Skin of body (tissue), 2 donors: ENCODE results near the gene LUZP2. TPM values are rescaled to one million over a fixed set of nuclear protein-coding genes. Genes with fewer than 3 reads are reported as not detected.
"Not testable (repeated sequence)": the region's sequence is repeated elsewhere in the genome, so short reads cannot be mapped to it uniquely, and the experiment has no call there.

ENCODE experiments used
- DNase-seq: peaks from one replicate; lab custom pipeline; 2025; lab: John Stamatoyannopoulos, UW
- total RNA-seq: library from RNA; depleted of rRNA; stranded (reverse); fragments of >200 nt; gene quantifications from one replicate; pipeline ENCODE4 v1.2.3, GENCODE V29; 2014

The LUZP2 gene
- total RNA-seq, 1 donor from 2014 or later = 4.6 TPM

DNA sequence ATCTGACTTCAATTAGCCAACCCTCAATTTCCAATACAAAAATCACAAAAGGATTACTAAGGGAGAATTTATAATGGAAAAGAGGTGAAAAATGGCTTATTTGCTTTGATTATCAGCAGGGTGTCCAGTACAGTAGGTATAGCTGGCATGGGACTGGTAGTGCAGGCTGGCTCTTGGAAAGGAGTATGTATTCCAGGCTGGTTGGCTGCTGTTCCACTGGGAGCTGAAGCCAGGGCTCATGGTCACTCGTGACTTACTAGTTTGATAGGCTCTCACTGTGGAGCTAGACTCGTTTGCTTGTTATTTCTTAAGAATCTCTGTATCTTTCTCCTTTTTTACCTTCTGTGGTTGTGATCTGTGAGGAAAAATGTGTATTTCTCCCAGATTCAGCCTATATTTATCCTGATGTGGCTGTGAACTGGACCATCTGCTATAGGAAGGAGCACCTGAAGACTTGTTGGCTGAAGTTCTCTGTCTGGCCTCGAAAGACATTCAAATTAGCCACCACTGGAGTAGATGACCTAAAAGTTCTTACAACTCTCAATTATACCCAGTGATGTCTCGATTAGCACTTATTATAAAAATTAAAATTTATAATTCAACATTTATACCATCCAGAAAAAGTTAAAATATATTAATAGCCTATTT lies 395.1 kb downstream of the LUZP2 start:
- DNase-seq = not testable (repeated sequence)

DNA sequence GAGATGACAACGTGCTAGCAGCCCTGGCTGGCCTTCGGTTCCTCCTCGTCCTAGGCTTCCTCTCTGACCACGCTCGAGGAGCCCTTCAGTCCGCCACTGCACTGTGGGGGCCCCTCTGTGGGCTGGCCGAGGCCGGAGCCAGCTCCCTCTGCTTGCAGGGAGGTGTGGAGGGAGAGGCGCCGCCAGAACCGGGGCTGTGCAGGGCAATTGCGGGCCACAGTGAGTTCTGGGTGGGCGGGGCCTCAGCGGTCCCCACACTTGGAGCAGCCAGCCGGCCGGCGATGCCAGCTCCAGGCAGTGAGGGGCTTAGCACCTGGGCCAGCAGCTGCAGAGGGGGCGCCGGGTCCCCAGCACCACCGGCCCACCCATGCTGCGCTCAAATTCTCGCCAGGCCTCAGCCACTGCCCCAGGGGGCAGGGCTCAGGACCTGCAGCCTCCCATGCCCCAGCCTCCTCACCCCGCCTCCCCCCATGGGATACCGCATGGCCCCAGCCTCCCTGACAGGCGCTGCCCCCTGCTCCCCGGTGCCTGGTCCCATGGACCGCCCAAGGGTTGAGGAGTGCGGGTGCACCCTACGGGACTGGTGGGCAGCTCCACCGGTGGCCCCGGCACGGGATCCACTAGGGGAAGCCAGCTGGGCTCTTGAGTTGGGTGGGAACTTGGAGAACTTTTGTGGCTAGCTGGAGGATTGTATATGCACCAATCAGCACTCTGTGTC lies 399.4 kb downstream of the LUZP2 start:
- DNase-seq = no peak

DNA sequence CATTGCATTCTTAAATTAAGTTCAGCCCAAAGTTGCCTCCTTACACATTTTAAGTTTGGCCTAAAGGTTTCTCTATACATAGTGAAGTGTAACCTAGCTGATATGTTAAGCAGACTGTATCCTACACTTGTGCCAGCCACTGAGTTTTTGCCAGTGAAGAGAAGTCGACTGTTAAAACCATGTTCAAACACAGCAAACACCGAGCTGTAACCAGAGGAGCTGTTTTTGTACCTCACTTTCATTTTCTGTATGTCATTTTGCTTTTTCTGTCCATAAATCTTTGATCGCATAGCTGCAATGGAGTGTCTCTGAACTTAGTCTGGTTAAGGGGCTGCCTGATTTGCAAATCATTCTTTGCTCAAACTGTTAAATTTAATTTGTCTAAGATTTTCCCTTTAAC lies 403.7 kb downstream of the LUZP2 start:
- DNase-seq = no peak

DNA sequence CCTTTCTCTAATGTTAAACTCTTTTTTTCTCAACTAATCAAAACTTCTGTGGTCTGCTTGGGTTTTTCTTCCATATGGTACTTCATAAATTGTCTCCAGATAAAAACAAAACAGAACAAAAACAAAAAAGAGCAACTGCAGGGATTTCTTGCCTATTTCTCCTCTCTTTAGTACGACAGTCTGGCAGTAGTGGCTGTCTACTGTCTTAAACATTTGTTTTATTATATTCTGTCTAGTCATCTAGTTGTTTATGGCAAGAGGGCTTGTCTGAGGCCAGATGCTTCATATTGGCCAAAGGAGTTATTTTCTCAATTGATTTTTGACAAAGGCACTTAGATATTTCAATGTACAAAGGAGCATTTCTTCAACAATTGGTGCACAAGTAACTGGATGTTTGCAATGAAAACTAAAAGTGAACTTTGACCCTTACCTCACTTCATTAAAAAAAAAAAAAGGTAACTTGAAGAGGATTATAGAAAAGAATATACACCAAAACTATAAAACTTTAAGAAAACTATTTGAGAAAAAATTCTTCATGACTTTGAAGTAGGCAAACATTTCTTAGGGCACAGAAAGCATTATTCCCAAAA lies 404.2 kb downstream of the LUZP2 start:
- DNase-seq = no peak

DNA sequence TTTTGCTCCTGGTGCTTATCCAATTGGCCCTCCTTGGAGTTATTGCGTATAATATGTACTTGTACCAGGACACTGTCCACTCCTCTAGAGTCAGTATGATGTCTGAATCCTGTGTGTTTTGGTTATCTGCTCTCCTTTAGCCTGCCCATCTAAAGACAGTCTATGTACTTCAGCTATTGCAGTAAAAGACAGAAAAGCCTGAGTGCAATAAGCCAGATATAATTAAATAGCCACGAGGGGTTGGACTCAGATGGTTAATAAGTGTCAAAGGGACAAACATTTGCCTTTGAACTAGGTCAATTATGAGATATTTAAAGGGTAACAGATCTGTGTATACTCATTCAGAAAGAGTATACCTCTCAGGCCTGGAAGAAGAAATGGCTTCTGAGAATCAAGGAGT lies 406.7 kb downstream of the LUZP2 start:
- DNase-seq = no peak

DNA sequence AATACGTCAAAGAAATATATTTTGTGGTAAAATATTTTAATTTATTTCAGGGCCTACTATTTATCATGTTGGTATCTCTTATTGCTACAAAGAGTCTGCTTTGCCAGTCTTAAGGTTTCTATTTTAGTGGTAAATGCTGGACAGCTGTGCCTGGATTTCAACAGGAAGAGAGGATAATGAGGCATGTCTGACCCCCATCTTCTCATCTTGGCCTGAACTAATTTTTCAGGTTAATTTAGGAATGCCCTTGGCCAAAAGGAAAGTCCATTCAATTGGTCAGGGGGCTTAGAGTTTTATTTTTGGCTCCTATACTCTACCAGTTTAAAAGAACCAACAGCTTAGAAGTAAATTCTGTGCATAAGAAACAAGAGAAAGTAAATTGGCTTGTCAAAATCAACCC lies 428.2 kb downstream of the LUZP2 start:
- DNase-seq = no peak

DNA sequence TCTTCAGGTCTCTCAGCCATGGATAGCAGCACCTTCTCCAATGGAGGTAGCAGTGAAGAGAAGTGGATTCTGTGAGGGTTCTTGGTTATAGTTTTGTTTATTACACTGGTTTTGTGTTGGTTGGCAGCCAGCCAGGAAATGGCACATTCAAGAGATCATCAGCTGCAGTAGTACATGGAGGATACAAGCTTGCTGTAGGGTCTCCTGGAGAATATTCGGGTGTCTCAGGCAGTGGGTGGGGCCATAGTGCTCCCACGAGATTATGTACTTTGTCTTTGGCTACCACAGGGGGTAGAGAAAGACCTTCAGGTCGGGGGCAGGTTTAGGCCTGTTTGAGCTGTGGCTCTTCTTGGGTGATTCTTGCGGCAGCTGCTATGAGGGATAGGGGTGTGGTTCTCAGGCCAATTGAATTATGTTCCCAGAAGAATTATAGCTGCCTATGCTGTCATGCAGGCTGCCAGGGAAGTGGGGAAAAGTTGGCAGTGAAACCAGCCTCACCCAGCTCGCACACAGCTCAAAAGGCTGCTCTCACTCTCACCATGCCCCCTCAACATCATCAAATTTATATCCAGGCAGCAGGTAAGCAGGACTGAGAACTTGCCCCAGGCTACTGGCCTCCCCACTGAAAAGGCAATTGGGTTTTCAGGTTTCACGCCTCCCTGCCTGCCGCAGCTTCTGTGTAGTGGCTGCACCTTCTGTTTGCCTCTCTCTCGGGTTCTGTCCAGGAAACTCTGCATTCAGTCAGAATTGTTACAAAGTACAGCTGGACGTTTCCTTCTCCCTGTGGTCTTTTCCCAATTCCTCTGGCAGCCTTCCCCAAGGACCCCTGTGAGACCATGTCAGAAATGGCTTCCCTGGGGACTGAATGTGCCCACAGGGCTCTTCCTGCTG lies 435.5 kb downstream of the LUZP2 start:
- no peak for DNase-seq

DNA sequence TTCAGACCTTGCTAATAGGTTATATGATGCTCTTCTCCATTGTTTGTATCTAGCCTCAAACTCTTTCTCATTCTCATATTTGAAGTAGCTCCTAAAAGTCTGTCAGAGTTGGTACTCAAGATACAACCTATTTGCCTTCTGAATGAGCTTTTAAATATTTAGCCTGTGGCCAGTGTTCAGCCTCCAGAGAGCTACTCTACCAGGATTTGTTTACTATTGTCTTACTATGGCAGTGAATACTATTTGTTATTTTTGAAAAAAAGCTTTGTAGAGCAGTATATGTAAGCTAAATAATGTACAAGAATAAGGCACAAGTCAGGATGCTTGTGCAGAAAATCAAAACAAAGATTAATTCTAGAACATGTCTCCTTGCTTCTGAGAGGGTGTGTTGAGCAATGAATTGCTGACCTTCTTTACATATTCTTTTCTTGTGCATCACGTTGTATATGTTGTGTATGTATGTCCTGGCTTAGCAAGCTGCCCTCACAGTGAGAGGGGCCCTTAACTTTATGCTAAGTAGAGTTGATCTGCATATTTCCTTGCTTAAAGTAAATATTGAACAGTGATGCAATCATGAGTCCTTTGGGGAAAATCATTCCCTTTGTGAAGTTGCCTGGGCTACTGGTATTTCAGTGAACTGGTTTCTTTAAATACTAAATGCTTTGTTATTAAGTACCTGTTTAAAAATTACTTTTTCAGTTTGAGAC lies 438.0 kb downstream of the LUZP2 start:
- DNase-seq = no peak

DNA sequence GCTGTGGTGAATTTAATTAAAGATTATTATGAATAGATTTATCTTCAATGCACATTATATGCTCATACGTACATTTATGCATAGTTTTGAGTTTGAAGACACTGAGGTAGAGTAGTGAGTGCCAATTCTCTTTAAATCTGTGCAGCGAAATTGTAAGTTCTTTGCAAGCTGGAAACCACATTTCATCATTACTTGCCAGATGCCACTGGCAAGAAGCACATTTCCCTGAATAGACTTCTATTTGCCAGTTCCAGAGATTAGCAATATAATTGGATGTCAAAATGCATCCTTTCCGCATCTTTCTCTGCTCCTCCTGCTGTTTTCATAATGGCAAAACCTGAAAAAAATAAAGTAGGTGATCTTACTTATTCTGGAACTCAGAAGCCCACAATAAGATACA lies 448.0 kb downstream of the LUZP2 start:
- no peak for DNase-seq

DNA sequence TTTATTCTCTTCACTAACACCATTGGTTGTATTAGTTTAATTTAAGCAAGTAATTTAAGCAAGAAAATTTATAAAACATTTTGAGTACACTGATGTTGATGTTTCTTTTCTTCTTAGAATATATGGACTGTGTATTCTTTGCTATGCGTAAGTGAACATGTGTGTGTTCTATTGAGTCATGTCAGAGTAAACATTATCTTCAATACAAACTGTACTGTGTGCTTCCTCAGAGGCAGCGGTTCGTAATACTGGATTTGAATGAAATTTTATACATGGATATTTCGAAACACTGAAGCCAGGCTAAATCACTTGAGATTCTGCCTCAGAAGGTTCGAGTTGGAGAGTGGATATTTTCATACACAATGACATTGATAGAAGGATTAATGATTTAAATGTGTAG lies 452.6 kb downstream of the LUZP2 start:
- no peak for DNase-seq

DNA sequence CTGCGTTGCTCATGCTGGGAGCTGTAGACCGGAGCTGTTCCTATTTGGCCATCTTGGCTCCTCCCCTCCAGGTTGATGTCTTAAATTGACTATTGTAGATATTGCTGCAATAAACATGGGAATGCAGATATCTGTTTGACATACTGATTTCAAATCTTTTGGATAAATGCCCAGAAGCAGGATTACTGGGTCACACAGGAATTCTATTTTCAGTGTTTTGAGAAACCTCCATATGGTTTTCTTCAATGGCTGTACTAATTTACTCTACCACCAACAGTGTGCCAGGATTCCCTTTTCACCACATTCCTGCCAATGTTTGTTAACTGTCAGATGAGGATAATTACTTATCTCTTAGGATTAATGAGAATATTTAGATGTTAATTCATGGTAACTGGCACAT lies 467.0 kb downstream of the LUZP2 start:
- no peak for DNase-seq

DNA sequence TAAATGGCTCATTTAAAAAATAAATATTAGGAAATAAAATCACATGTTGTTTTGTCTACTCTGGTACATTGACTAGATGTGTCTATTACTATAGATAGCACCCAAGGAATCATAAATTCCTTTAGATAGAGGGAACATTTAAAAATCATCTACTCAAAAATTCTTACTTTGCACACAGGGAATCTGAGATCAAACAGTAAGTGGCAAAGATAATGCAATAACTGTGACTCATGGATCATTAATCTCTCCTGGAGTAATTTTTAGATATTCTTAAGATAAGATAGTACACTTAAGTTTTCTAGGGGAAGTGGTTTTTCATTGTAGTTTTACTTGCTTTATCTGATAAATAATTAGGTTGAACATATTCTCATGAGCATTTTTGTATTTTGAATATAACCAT lies 468.9 kb downstream of the LUZP2 start:
- no peak for DNase-seq

DNA sequence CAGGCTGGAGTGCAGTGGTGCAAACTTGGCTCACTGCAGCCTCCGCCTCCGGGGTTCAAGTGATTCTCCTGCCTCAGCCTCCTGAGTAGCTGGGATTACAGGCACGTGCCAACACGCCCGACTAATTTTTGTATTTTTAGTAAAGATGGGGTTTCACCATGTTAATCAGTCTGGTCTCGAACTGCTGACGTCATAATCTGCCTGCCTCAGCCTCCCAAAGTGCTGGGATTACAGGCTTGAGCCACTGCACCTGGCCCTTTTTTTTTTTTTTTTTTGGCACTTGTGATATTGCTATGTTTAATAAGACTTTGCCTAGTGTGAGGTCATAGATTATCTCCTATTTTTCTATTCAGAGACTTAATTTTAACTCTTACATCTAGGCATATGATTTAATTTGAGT lies 497.1 kb downstream of the LUZP2 start:
- DNase-seq = not testable (repeated sequence)

DNA sequence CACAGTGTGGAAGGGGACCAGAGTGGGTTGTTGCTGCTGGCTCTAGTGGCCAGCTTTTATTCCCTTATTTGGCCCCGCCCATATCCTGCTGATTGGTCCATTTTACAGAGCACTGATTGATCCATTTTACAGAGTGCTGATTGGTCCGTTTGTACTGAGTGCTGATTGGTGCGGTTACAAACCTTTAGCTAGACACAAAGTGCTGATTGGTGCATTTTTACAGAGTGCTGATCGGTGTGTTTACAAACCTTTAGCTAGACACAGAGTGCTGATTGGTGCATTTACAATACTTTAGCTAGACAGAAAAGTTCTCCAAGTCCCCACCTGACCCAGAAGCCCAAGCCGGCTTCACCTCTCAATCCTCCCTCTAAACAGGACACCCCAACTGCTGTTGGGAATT lies 503.1 kb downstream of the LUZP2 start:
- not testable (repeated sequence) for DNase-seq

DNA sequence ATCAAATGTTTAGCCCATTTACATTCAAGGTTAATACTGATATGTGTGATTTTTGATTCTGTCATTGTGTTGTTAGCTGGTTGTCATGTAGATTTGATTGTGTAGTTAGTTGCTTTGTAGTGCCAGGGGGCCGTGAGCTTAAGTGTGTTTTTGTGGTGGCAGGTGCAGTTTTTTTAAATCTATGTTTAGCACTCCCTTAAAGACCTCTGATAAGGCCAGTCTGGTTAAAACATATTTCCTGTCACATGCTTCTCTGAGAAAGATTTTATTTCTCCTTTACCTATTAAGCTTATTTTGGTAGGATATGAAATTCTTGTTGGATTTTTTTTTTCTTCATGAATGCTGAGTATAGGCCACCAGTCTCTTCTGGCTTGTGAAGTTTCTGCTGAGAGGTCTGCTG lies 540.6 kb downstream of the LUZP2 start:
- no peak for DNase-seq

DNA sequence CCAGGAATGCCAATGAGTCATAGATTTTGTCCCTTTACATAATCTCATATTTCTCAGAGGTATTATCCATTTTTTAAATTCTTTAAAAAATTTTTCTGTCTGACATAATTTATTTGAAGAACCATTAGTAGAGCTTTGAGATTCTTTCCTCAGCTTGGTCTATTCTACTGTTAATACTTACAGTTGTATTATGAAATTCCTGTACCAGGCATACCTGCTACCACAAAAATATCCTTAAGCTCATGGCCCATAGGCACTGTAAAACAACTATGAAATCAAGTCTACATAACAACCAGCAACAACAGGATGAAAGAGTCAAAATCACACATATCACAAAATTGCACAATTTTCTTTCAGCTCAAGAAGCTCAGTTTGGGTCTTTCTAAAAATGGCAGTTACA lies 541.3 kb downstream of the LUZP2 start:
- no peak for DNase-seq

DNA sequence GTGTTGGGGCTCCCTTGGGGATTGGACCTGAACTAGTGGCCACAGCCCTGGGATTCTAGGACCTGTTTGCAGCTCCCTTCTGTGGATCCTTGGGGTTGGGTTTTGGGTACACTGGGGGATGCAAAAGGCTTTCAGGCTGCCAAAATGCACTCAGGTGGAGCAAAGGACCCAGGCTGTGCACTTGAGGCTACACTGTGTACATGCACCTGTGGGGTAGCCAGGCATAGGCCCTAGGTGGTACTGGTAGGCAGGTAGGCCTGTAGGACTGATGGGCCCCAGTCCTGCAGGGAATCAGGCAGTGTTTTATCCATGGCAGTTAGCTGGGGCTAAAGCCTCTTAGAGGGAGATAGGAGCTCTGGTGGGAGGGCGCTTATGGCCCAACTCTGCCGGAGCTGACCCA lies 542.3 kb downstream of the LUZP2 start:
- no peak for DNase-seq

DNA sequence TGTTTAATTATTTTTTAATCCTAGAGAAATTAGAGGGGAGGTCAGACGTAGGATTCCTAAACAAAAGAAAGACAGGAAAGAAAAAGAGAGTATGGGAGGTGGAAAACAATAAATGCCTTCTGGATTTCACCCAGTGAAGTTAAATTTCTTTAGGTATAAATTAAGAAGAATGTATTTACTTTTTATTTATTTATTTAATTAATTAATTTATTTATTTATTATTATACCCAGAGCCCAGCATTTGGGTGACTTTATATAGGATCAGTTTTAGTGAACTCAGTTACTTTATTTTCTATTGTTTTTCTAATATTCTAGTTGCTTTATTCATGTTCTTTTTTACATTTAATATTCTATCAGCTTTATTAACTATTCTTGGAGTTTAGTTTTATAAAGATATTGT lies 551.8 kb downstream of the LUZP2 start:
- DNase-seq = no peak

DNA sequence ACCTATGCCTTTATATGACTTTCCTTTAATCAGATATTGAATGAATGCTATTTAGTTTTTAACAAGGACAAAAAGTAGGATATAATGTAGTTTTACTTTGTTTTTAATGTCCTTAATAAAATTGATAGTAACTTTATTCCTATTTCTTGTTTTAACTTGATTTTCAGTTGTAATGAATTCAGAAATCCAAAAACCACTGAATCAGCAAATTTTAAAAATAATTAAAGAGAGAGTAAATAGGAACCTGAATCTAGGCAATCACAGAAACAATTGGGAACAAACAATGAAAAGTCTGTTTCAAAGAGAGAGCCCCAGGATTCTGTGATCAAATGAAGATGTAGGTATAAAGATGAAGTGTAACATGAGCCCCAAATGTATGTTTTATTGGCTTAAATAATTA lies 556.0 kb downstream of the LUZP2 start:
- DNase-seq = no peak

DNA sequence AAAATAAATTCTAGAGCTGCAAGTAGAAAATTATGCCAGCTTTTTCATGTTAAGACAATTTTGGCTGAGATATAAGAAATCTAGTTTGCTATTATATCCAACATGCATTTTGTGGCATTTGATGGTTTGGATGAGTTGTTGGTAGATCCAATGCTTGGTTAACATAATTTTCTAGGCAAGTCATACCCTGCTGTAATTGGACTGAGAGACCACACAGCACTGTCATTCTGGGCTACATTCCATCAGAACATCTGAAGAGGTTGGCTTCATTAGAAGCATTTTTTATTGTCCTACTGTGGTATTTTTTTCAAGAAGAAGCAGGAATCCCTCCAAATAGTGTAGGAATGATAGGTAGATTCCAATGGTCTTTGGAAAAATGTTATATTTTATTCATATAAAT lies 561.0 kb downstream of the LUZP2 start:
- DNase-seq = no peak

DNA sequence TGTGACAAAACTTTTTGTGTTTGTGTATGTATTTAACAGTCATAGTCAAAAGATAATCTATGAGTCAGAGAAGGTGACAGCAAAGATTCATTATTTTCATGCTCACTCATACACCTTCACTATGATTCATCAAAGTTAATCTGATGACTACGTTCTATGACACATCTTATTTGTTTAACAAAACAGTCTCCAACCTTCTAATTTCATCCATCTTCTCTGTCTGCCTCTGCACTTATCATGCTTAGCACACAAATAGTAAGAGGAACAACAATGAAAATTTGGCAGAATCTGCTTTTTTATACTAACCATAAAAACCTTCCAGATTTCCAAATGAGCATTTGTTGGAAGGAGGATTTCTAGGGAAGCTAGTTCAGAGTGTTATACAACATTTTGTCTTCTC lies 568.9 kb downstream of the LUZP2 start:
- no peak for DNase-seq
